GM23338 (cell line): ENCODE data around the gene RNF141. TPM values are rescaled to one million over a fixed set of nuclear protein-coding genes. Genes with fewer than 3 reads are reported as not detected.
A peak's percentile ranks its signal among the peaks of the same experiment; 100 is the strongest.

Source experiments
- ATAC-seq: fragments of 200-7000 bp; cut with Tn5 transposase; 3 replicates; pipeline ENCODE4 v1.9.1; 2020
- DNase-seq: peaks from one replicate; pipeline ENCODE4 v3.0.0-alpha.2; 2015; ENCODE audit warnings: low spot score
- H2AFZ ChIP-seq: fragments of 200-600 bp; sonication (generic); 2 replicates; pipeline ENCODE4 v1.8.0; 2016; ENCODE audit warnings: antibody characterized with exemption, mild to moderate bottlenecking, moderate library complexity
- H3F3A ChIP-seq: fragments of 200-600 bp; sonication (generic); replicated peaks from 2 replicates; pipeline ENCODE4 v1.8.0; 2017; ENCODE audit warnings: antibody characterized with exemption, mixed run types, low read depth
- H3K27ac ChIP-seq: fragments of 200-600 bp; sonication (generic); 2 replicates; pipeline ENCODE4 v1.6.1; 2016; ENCODE audit warnings: low read depth
- H3K27me3 ChIP-seq: fragments of 200-600 bp; sonication (generic); 2 replicates; pipeline ENCODE4 v1.8.0; 2016; ENCODE audit warnings: mild to moderate bottlenecking, mixed run types, moderate library complexity; ENCODE audit not compliant: insufficient read depth
- H3K36me3 ChIP-seq: fragments of 200-600 bp; sonication (generic); 2 replicates; pipeline ENCODE4 v1.8.0; 2016; ENCODE audit warnings: mild to moderate bottlenecking; ENCODE audit not compliant: insufficient read depth
- H3K4me1 ChIP-seq: fragments of 200-600 bp; sonication (generic); 2 replicates; pipeline ENCODE4 v1.8.0; 2016; ENCODE audit warnings: mild to moderate bottlenecking, moderate library complexity; ENCODE audit not compliant: insufficient read depth
- H3K4me2 ChIP-seq: fragments of 200-600 bp; sonication (generic); 2 replicates; pipeline ENCODE4 v1.7.1; 2017; ENCODE audit warnings: mixed run types
- H3K4me3 ChIP-seq: fragments of 200-600 bp; sonication (generic); 2 replicates; pipeline ENCODE4 v1.6.1; 2016; ENCODE audit warnings: mixed run types
- H3K79me2 ChIP-seq: fragments of 200-600 bp; sonication (generic); replicated peaks from 2 replicates; pipeline ENCODE4 v1.8.0; 2017; ENCODE audit warnings: mild to moderate bottlenecking; ENCODE audit not compliant: insufficient read depth
- H3K9me2 ChIP-seq: fragments of 200-600 bp; sonication (generic); 2 replicates; pipeline ENCODE4 v1.8.0; 2017; ENCODE audit not compliant: insufficient read depth
- H4K20me1 ChIP-seq: fragments of 200-600 bp; sonication (generic); replicated peaks from 2 replicates; pipeline ENCODE4 v1.8.0; 2017; ENCODE audit warnings: mild to moderate bottlenecking; ENCODE audit not compliant: insufficient read depth
- H3K27ac Mint-ChIP-seq: 2 replicates; pipeline ENCODE4 v1.8.0; 2020; ENCODE audit warnings: inconsistent platforms, mild to moderate bottlenecking, moderate library complexity, mixed read lengths
- H3K27me3 Mint-ChIP-seq: 3 replicates; pipeline ENCODE4 v1.8.0; 2022; ENCODE audit warnings: low read depth, mild to moderate bottlenecking, moderate library complexity, mixed read lengths, inconsistent platforms; ENCODE audit not compliant: insufficient read depth, poor library complexity
- H3K36me3 Mint-ChIP-seq: 3 replicates; pipeline ENCODE4 v1.8.0; 2021; ENCODE audit warnings: low read depth, mild to moderate bottlenecking, inconsistent platforms, moderate library complexity, mixed read lengths
- H3K4me1 Mint-ChIP-seq: 3 replicates; pipeline ENCODE4 v1.8.0; 2020; ENCODE audit warnings: mild to moderate bottlenecking, inconsistent platforms, mixed read lengths
- H3K4me3 Mint-ChIP-seq: 3 replicates; pipeline ENCODE4 v1.8.0; 2021; ENCODE audit warnings: moderate library complexity, mild to moderate bottlenecking, inconsistent platforms, mixed read lengths
- H3K9me3 Mint-ChIP-seq: 3 replicates; pipeline ENCODE4 v1.8.0; 2020; ENCODE audit warnings: moderate library complexity, mild to moderate bottlenecking, inconsistent platforms, mixed read lengths
- CREB1 ChIP-seq: fragments of 250-450 bp; sonication (Bioruptor Pico); IDR thresholded peaks from 2 replicates; pipeline ENCODE4 v1.5.0; 2020; ENCODE audit warnings: low read depth, mild to moderate bottlenecking, moderate library complexity
- CTCF ChIP-seq, 2 experiments: fragments of 200-600 bp in 1 of 2; sonication (generic) in 1 of 2; conservative IDR thresholded peaks; 2 replicates each; pipeline versions ENCODE4 v1.5.1 to v1.6.1; 2016 to 2017; ENCODE audit warnings: antibody characterized with exemption in 2 of 2, low read depth in 2 of 2, mild to moderate bottlenecking in 2 of 2, moderate library complexity in 1 of 2
- ETS1 ChIP-seq: IDR thresholded peaks from 2 replicates; pipeline ENCODE4 v1.6.1; 2016; ENCODE audit warnings: antibody characterized with exemption
- EZH2 ChIP-seq: fragments of 200-600 bp; sonication (generic); IDR thresholded peaks from one replicate; pipeline ENCODE4 v1.8.0; 2017; ENCODE audit warnings: antibody characterized with exemption, mild to moderate bottlenecking, low read depth; ENCODE audit not compliant: unreplicated experiment
- EZH2phosphoT487 ChIP-seq: fragments of 200-600 bp; sonication (generic); IDR thresholded peaks from one replicate; pipeline ENCODE4 v1.8.1; 2018; ENCODE audit warnings: antibody characterized with exemption; ENCODE audit not compliant: unreplicated experiment
- JUNB ChIP-seq: IDR thresholded peaks from one replicate; pipeline ENCODE4 v1.6.1; 2016; ENCODE audit warnings: antibody characterized with exemption; ENCODE audit not compliant: unreplicated experiment
- NANOG ChIP-seq: IDR thresholded peaks from 2 replicates; pipeline ENCODE4 v1.6.1; 2016; ENCODE audit warnings: antibody characterized with exemption, borderline replicate concordance
- POLR2AphosphoS5 ChIP-seq: IDR thresholded peaks from 2 replicates; pipeline ENCODE4 v1.6.1; 2016; ENCODE audit warnings: antibody characterized with exemption, low read depth
- REST ChIP-seq: IDR thresholded peaks from one replicate; pipeline ENCODE4 v1.6.1; 2018; ENCODE audit warnings: antibody characterized with exemption; ENCODE audit not compliant: unreplicated experiment
- STAT1 ChIP-seq: IDR thresholded peaks from one replicate; pipeline ENCODE4 v1.6.1; 2016; ENCODE audit warnings: antibody characterized with exemption; ENCODE audit not compliant: unreplicated experiment
- ZNF114 ChIP-seq: fragments of 250-450 bp; sonication (Bioruptor Pico); IDR thresholded peaks from 2 replicates; pipeline ENCODE4 v1.5.0; 2020; ENCODE audit warnings: mild to moderate bottlenecking, moderate library complexity
- ZNF331 ChIP-seq: fragments of 250-450 bp; sonication (Bioruptor Pico); IDR thresholded peaks from 2 replicates; pipeline ENCODE4 v1.5.0; 2020; ENCODE audit warnings: low read depth, mild to moderate bottlenecking, moderate library complexity
- ZNF462 ChIP-seq: fragments of 250-450 bp; sonication (Bioruptor Pico); IDR thresholded peaks from 2 replicates; pipeline ENCODE4 v1.5.0; 2020; ENCODE audit warnings: mild to moderate bottlenecking, moderate library complexity
- polyA plus RNA-seq: library from polyadenylated mRNA; unstranded; fragments of >200 nt; fragmentation: Nextera tagmentation; extraction: Ambion mirVana; gene quantifications from 2 replicates; pipeline ENCODE4 v1.2.1, GENCODE V29; 2016
- total RNA-seq: library from RNA; depleted of rRNA; stranded (reverse); fragments of >200 nt; shearing (Covaris generic); gene quantifications from 2 replicates; pipeline ENCODE4 v1.2.3, GENCODE V29; 2014

Gene RNF141
- total and polyA plus RNA-seq, 2 experiments from 2014 or later, result 11.4 to 26.9 TPM

- TF ChIP-seq CREB1 (CRISPR knock-in tag) (peak; percentile 59), REST (no peak), ZNF331 (CRISPR knock-in tag) (no peak), ZNF114 (CRISPR knock-in tag) (no peak), JUNB (no peak), CTCF (conservative IDR thresholded peaks at IDR 0.05; ENCODE audit: low read depth in 2 of 2) (no peak), ETS1 (no peak), POLR2AphosphoS5 (no peak), ZNF462 (no peak), EZH2phosphoT487 (no peak), STAT1 (no peak), EZH2 (no peak), NANOG (peak; percentile 42; the same call in 1 of the 2 replicates)
- no peak overlapping the region for H2AFZ ChIP-seq
- H3K27ac Mint-ChIP-seq, result no peak overlapping the region
- no peaks in the 10 kb centered on the region for H3K9me2 ChIP-seq
- H3K4me1 Mint-ChIP-seq, result peaks cover 17% of the 10 kb centered on the region
- peak overlapping the region; percentile 66 for H3K4me2 ChIP-seq
- H3K4me1 ChIP-seq, result peaks cover 14% of the 10 kb centered on the region
- peak overlapping the region; percentile 1; the same call in 1 of the 3 replicates for H3K4me3 Mint-ChIP-seq
- no peaks in the 10 kb centered on the region for H3F3A ChIP-seq
- H3K36me3 ChIP-seq, result no peaks in the 10 kb centered on the region
- H3K36me3 Mint-ChIP-seq, result no peaks in the 10 kb centered on the region
- H3K4me3 ChIP-seq, result peak overlapping the region; percentile 16; the same call in 1 of the 2 replicates
- no peak overlapping the region for H3K27ac ChIP-seq
- ATAC-seq (peak; percentile 38), DNase-seq (peak; percentile 55)
- H3K27me3 ChIP-seq, result no peaks in the 10 kb centered on the region
- no peaks in the 10 kb centered on the region for H4K20me1 ChIP-seq
- no peaks in the 10 kb centered on the region for H3K9me3 Mint-ChIP-seq
- H3K79me2 ChIP-seq, result no peaks in the 10 kb centered on the region
- peaks cover 2% of the 10 kb centered on the region for H3K27me3 Mint-ChIP-seq
Measured at GRCh38 chr11:10511181-10511621, 29.8 kb downstream of the RNF141 start.
